Psoas muscle (tissue), 8 donors: ENCODE results near the gene SYTL2. TPM values are rescaled to one million over a fixed set of nuclear protein-coding genes. Genes with fewer than 3 reads are reported as not detected.
A peak's percentile ranks its signal among the peaks of the same experiment; 100 is the strongest.
"Not testable (repeated sequence)": the region's sequence is repeated elsewhere in the genome, so short reads cannot be mapped to it uniquely, and the experiment has no call there.

Experiments used
- ATAC-seq, 4 donors: fragments of 200-7000 bp; cut with Tn5 transposase; one replicate each; pipeline ENCODE4 v1.9.1; 2020; ENCODE audit warnings: moderate library complexity in 3 of 4, mild to moderate bottlenecking in 2 of 4
- DNase-seq, 2 donors: peaks; one replicate each; pipeline ENCODE4 v3.0.0-alpha.2; 2020
- H3K27ac ChIP-seq: fragments of 200-600 bp; one replicate; pipeline ENCODE4 v1.8.0; 2022
- H3K27me3 ChIP-seq, 3 donors: fragments of 200-600 bp in 1 of 3; one replicate each; pipeline versions ENCODE4 v1.6.1 to v1.8.0; 2013 to 2022; ENCODE audit warnings: low read length in 2 of 3, mild to moderate bottlenecking in 2 of 3, moderate library complexity in 1 of 3; ENCODE audit not compliant: insufficient read depth in 3 of 3
- H3K36me3 ChIP-seq, 2 donors: fragments of 200-600 bp in 1 of 2; one replicate each; pipeline versions ENCODE4 v1.6.1 to v1.8.0; 2013 to 2022; ENCODE audit warnings: low read depth in 1 of 2, mild to moderate bottlenecking in 1 of 2, moderate library complexity in 1 of 2; ENCODE audit not compliant: insufficient read depth in 1 of 2
- H3K4me1 ChIP-seq: fragments of 200-600 bp; one replicate; pipeline ENCODE4 v1.8.0; 2022
- H3K4me3 ChIP-seq: fragments of 200-600 bp; one replicate; pipeline ENCODE4 v1.8.0; 2022; ENCODE audit warnings: mild to moderate bottlenecking
- H3K9me3 ChIP-seq: fragments of 200-600 bp; one replicate; pipeline ENCODE4 v1.8.0; 2022
- CTCF ChIP-seq: fragments of 200-600 bp; IDR thresholded peaks from one replicate; pipeline ENCODE4 v1.8.0; 2022; ENCODE audit warnings: antibody characterized with exemption
- WGBS, 3 donors: extraction: QIAGEN DNeasy Blood & Tissue Kit; methylation state at CpG; one replicate each; pipeline versions ENCODE4 v1.1.6 to v1.1.7; 2013; 5-methylcytosine and 5-hydroxymethylcytosine counted together
- intact Hi-C, 2 donors: fragments of 100-400 bp; cut with DNase I; formaldehyde crosslinking; loops; one replicate each; pipeline versions ENCODE4 v1.11.0 to v1.14.2; 2022
- polyA plus RNA-seq, 3 donors: library from polyadenylated mRNA; stranded (reverse); fragments of 200-250 nt; gene quantifications; one replicate each; pipeline ENCODE4 v1.2.3, GENCODE V29; 2013
- total RNA-seq, 4 donors: library from RNA; stranded (reverse); fragmentation: NEBNext Ultra II Directional in 2 of 4; extraction: Animal tissue kit (Norgen Biotek cat#: 25700) in 2 of 4; gene quantifications; one replicate each; pipeline versions ENCODE4 v1.2.1 to v1.2.4, GENCODE V29; 2021 to 2023
- donor health status: healthy with polysubstance abuse.
- donor health status: DM: no; HTN: no; CAD: no; lungs with moderate emphysema.
- donor health status: Bipolar disorder and iron deficiency.
- donor health status: healthy.
- donor health status: DM: yes; HTN: yes; CAD: no.
- donor health status: DM: no; HTN: no; CAD: no.
- donor health status: DM: no; HTN: no; CAD: no.
- donor health status: DM: yes; HTN: yes; CAD: no.

SYTL2 gene
- total and polyA plus RNA-seq, 7 donors = 1.7 to 5.6 (median 4.7) TPM

GRCh38 chr11:85848006-85848405 lies 37.1 kb upstream of the SYTL2 start:
- Histone ChIP-seq H3K27me3 (no peaks in the 10 kb centered on the region), H3K4me3 (no peak overlapping the region), H3K4me1 (no peaks in the 10 kb centered on the region), H3K9me3 (no peaks in the 10 kb centered on the region), H3K36me3 (no peaks in the 10 kb centered on the region), H3K27ac (no peak overlapping the region)
- 93 to 98% (median 95%) methylated on average over 3 of the region's 3 CpGs for WGBS, 3 donors
- ATAC-seq (no peak), DNase-seq (no peak)
- TF ChIP-seq CTCF = no peak
- intact Hi-C loops = no loop called here

- H3K4me1 ChIP-seq = no peaks in the 10 kb centered on the region
- H3K27ac ChIP-seq = no peak overlapping the region
- no peak for TF ChIP-seq CTCF
- H3K9me3 ChIP-seq = no peaks in the 10 kb centered on the region
- ATAC-seq = no peak
- no peaks in the 10 kb centered on the region for H3K36me3 ChIP-seq
- intact Hi-C loops = no loop called here
- no peak overlapping the region for H3K4me3 ChIP-seq
- DNase-seq = no peak
- H3K27me3 ChIP-seq = no peaks in the 10 kb centered on the region
Observed at GRCh38 chr11:85847436-85847835, 36.5 kb upstream of the SYTL2 start.

- Histone ChIP-seq H3K27me3 (no peaks in the 10 kb centered on the region), H3K4me1 (no peaks in the 10 kb centered on the region), H3K9me3 (no peaks in the 10 kb centered on the region), H3K36me3 (no peaks in the 10 kb centered on the region), H3K4me3 (no peak overlapping the region), H3K27ac (no peak overlapping the region)
- no peak for TF ChIP-seq CTCF
- WGBS, 3 donors = 100% methylated on average over 1 of the region's 1 CpG
- no peak for DNase-seq
- no peak for ATAC-seq
- intact Hi-C loops = no loop called here
Observed at GRCh38 chr11:85845124-85845631, 34.2 kb upstream of the SYTL2 start.

GRCh38 chr11:85844439-85845123 lies 33.6 kb upstream of the SYTL2 start:
- no peak overlapping the region for H3K4me3 ChIP-seq
- H3K36me3 ChIP-seq = no peaks in the 10 kb centered on the region
- no peak for TF ChIP-seq CTCF
- ATAC-seq (peak; percentile 49 to 77 (median 67)), DNase-seq (no peak)
- H3K27me3 ChIP-seq = no peaks in the 10 kb centered on the region
- intact Hi-C loops = no loop called here
- WGBS, 3 donors = 53 to 70% (median 56%) methylated on average over 2 of the region's 2 CpGs
- no peaks in the 10 kb centered on the region for H3K4me1 ChIP-seq
- H3K27ac ChIP-seq = peak overlapping the region; percentile 55
- H3K9me3 ChIP-seq = no peaks in the 10 kb centered on the region

GRCh38 chr11:85843929-85844328 lies 33.0 kb upstream of the SYTL2 start:
- H3K27ac ChIP-seq = no peak overlapping the region
- intact Hi-C loops = no loop called here
- no peaks in the 10 kb centered on the region for H3K27me3 ChIP-seq
- ATAC-seq = no peak
- TF ChIP-seq CTCF = no peak
- 87 to 90% (median 90%) methylated on average over 3 of the region's 3 CpGs for WGBS, 3 donors
- no peaks in the 10 kb centered on the region for H3K36me3 ChIP-seq
- H3K9me3 ChIP-seq = no peaks in the 10 kb centered on the region
- H3K4me1 ChIP-seq = no peaks in the 10 kb centered on the region
- no peak overlapping the region for H3K4me3 ChIP-seq
- no peak for DNase-seq

- H3K9me3 ChIP-seq, H3K27ac ChIP-seq, intact Hi-C loops, H3K27me3 ChIP-seq, H3K36me3 ChIP-seq, ATAC-seq, H3K4me1 ChIP-seq, H3K4me3 ChIP-seq, DNase-seq: not testable (repeated sequence)
Observed at GRCh38 chr11:85840932-85841331, 30.0 kb upstream of the SYTL2 start.
